ENCODE data around the gene NEO1. TPM values are rescaled to one million over a fixed set of nuclear protein-coding genes. Genes with fewer than 3 reads are reported as not detected.
"Not testable (repeated sequence)": the region's sequence is repeated elsewhere in the genome, so short reads cannot be mapped to it uniquely, and the experiment has no call there.

The NEO1 gene
- total RNA-seq, 2 experiments from 2014 or later = 3.4 to 6.3 TPM

DNA sequence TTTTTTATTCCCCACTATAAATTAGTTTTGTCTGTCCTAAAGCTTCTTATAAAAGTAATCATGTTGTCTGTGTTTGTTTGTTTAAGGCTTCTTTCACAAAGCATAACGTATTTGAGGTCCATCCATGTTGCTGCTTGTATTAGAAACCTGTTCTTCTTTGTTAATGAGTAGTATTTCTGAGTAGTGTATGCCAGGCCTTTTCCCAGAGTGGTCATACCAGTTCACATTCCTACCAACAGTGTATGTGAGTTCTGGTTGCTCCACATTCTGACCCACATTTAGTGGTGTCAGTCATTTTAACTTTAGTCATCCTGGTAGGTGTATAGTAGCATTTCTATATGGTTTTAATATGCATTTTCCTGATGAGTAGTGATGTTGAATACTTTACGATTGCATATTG, 98.6 kb downstream of the NEO1 start:
- no peak overlapping the region for H3K4me3 Mint-ChIP-seq
- POLR2A ChIA-PET = no interaction called here
- ATAC-seq (ENCODE audit: low read depth) (no peak), DNase-seq (no peak)
- peaks cover 3% of the 10 kb centered on the region for H3K27me3 Mint-ChIP-seq
- peaks cover 14% of the 10 kb centered on the region for H3K9me3 Mint-ChIP-seq
- no peaks in the 10 kb centered on the region for H3K4me1 Mint-ChIP-seq
- no peak overlapping the region for H3K27ac Mint-ChIP-seq
- H3K36me3 Mint-ChIP-seq = peaks cover 9% of the 10 kb centered on the region

DNA sequence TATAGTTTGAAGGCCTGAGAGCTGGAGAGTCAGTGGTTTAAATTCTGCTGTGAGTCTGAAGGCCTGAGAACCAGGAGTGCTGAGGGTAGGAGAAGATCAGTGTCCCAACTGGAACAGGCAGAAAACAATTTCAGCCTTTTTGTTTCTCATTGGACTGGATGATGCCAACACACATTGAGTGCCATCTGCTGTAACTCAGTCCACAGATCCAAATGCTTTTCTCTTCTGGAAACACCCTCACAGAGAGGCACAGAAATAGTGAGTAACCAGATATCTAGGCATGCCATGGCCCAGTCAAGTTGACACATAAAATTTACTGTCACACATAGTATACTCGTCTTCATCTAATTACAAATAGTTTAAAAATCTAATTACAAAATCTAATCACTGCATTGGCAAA, 100.8 kb downstream of the NEO1 start:
- Mint-ChIP-seq H3K27ac (no peak overlapping the region), H3K9me3 (peaks cover 20% of the 10 kb centered on the region), H3K4me3 (no peak overlapping the region), H3K4me1 (no peaks in the 10 kb centered on the region), H3K36me3 (peaks cover 10% of the 10 kb centered on the region), H3K27me3 (peaks cover 3% of the 10 kb centered on the region)
- POLR2A ChIA-PET = no interaction called here
- DNase-seq = no peak
- ATAC-seq (ENCODE audit: low read depth) = no peak

DNA sequence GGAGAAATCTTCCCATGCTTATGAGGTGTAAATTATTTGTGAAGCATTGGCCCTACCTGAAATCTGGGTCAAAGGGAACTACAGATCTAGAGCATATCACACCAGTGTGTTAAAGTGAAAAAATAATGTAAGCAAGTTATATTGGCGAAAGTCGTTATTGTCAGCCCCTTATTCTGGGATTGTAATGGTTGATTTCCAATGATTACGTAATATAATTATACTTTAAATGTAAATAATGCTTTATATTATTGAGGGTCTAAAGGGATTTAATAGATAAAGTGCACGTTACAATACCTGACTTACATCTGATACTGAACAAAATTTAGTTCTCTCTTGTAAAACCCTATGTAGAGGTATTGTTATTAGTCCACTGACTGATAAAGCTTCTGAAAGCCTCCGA, 101.2 kb downstream of the NEO1 start:
- no peak for DNase-seq
- Mint-ChIP-seq H3K4me3 (no peak overlapping the region), H3K4me1 (no peaks in the 10 kb centered on the region), H3K27ac (no peak overlapping the region), H3K9me3 (peaks cover 20% of the 10 kb centered on the region), H3K27me3 (peaks cover 3% of the 10 kb centered on the region), H3K36me3 (peaks cover 10% of the 10 kb centered on the region)
- POLR2A ChIA-PET = no interaction called here
- ATAC-seq (ENCODE audit: low read depth) = no peak

DNA sequence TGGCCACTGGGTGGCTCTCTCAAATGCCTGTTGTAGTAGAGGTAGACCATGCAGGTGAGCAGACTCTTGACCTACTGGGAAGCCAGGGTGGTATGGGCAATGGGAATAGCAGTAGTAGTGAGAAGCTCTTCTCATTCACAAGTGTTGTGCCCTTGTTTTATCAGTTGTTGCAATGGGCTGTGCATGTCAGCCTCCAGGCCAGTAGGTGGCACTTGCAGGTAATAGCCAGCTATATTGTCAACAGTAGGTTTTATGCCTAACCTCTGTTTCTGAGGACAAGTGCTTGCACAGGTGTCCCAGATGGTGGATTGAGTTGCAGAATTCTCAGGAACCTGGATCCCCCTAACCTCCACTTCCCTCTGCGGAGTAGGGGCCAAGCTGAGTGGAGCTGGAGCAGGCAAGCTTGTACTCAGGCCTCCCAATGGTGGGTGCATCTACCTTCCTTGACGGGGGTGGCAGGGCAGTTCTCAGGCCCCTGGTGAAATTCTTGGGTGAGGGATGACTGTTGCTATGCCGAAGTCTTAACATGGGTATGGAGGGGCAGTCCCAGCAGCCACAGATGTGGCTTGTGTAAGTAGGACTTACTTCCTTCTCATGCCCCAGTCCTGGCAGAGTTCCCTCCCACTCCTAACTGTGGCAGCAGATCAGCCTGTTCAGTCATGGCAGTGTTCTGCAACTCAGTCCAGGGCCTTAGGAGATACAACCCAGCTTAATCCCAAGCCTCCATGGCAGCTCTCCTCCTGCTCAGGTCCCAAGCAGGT, 104.3 kb downstream of the NEO1 start:
- Mint-ChIP-seq H3K27me3 (no peaks in the 10 kb centered on the region), H3K4me1 (no peaks in the 10 kb centered on the region), H3K36me3 (peaks cover 4% of the 10 kb centered on the region), H3K9me3 (peaks cover 14% of the 10 kb centered on the region), H3K27ac (no peak overlapping the region), H3K4me3 (no peak overlapping the region)
- POLR2A ChIA-PET = no interaction called here
- ATAC-seq (ENCODE audit: low read depth) (no peak), DNase-seq (no peak)

DNA sequence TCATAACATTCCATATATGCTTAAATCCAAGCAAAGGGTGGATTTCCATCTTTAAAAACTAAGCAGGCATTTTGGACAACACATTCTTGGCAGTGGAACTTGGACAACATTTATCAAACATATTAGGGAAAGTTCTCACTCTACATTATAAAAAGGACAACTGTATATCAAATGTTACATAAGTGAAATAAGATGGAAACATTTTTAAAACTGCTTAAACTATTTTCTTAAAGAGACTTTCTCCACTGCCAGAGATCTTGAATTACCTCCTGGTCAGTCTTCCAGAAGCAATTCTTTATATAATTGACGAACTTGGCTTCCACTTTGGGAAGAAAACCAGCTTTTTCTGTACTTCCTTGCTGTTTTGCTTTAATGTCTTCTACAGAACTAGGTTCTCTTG, 109.3 kb downstream of the NEO1 start:
- POLR2A ChIA-PET = no interaction called here
- peaks cover 6% of the 10 kb centered on the region for H3K36me3 Mint-ChIP-seq
- H3K27me3 Mint-ChIP-seq = no peaks in the 10 kb centered on the region
- ATAC-seq (ENCODE audit: low read depth) (no peak), DNase-seq (no peak)
- H3K4me1 Mint-ChIP-seq = no peaks in the 10 kb centered on the region
- no peak overlapping the region for H3K4me3 Mint-ChIP-seq
- no peak overlapping the region for H3K27ac Mint-ChIP-seq
- peaks cover 8% of the 10 kb centered on the region for H3K9me3 Mint-ChIP-seq

DNA sequence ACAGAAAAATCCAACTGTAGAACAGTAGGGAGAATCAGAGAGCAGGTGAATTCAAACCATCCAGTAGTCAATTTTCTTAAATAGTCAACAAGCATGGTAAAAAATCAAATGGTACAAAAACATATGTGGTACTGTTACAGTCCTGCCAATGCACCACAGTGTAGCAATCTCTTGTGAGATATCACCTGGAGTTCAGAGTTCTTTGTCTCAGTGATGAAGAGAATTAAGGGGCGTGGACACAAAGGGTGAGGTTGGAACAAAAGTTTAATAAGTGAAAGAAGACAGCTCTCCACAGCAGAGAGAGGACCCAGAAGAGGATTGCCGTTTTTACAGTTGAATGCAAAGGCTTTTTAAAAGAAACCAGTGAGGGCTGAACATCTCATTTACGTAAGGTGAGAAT, 113.2 kb downstream of the NEO1 start:
- no peaks in the 10 kb centered on the region for H3K4me1 Mint-ChIP-seq

DNA sequence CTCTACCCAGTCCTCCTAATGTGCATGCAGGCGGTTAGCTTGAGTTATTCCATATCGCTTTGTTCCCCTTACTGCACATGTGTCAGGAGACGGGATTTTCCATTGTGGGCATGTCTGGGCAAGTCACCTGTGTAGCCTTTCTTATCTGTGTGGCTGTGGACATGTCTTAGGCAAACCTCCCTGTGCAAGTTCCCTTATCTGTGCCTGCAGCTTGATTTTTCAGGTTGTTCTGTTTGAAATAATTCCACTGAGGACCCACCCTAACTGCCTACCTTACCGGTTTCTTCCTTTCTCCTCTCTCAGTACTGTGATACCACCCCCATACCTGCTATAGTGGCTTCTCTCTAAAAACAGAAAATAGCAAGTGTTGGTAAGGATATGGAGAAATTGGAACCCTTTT, 113.6 kb downstream of the NEO1 start:
- Mint-ChIP-seq H3K27me3 (no peaks in the 10 kb centered on the region), H3K9me3 (peaks cover 6% of the 10 kb centered on the region), H3K36me3 (peaks cover 4% of the 10 kb centered on the region), H3K27ac (no peak overlapping the region), H3K4me3 (no peak overlapping the region), H3K4me1 (no peaks in the 10 kb centered on the region)
- POLR2A ChIA-PET = no interaction called here
- ATAC-seq (ENCODE audit: low read depth) (no peak), DNase-seq (no peak)

More for the DNA sequence above, 113.2 kb downstream of the NEO1 start:
- Mint-ChIP-seq H3K27me3 (no peaks in the 10 kb centered on the region), H3K4me3 (no peak overlapping the region), H3K27ac (no peak overlapping the region), H3K36me3 (peaks cover 4% of the 10 kb centered on the region), H3K9me3 (peaks cover 6% of the 10 kb centered on the region)
- no peak for ATAC-seq (ENCODE audit: low read depth)
- DNase-seq = no peak
- POLR2A ChIA-PET = no interaction called here

DNA sequence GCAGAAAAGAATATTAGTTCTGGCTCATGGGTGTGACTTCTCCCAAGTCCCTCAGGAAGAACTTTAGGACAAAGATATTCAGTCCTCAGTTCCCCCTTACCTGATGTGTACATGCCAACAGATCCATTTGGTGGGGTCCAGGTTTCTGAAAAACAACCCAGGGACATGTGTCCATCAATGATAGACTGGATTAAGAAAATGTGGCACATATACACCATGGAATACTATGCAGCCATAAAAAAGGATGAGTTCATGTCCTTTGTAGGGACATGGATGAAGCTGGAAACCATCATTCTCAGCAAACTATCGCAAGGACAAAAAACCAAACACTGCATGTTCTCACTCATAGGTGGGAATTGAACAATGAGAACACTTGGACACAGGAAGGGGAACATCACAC, 114.4 kb downstream of the NEO1 start:
- DNase-seq; POLR2A ChIA-PET; H3K27ac Mint-ChIP-seq; H3K9me3 Mint-ChIP-seq; H3K4me1 Mint-ChIP-seq; ATAC-seq (ENCODE audit: low read depth); H3K4me3 Mint-ChIP-seq; H3K36me3 Mint-ChIP-seq; H3K27me3 Mint-ChIP-seq: not testable (repeated sequence)

DNA sequence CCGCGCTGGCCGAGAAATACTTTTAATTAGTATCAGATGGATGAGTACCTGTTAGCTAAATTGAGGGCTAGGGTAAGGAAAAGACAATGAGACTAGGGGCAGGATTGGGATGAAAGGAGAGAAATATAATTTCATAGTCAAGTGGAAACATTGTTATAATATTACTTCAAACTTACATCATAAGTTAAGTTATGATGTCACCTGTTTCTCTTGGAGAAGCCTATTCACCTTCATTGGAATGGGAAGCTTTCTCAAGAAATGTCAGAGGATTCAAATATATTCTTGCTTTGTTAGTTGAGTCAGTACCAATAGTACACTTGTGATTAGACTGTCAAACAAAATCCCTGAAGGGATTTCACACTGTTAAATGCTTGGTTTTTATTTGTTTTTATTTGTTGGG, 116.2 kb downstream of the NEO1 start:
- Mint-ChIP-seq H3K36me3 (peaks cover 4% of the 10 kb centered on the region), H3K27me3 (no peaks in the 10 kb centered on the region), H3K27ac (no peak overlapping the region), H3K4me1 (no peaks in the 10 kb centered on the region), H3K4me3 (no peak overlapping the region), H3K9me3 (peaks cover 6% of the 10 kb centered on the region)
- DNase-seq (no peak), ATAC-seq (ENCODE audit: low read depth) (no peak)
- POLR2A ChIA-PET = interaction anchor here (0.5 to 0.6 kb wide), 2 partner anchors 33 to 266 kb away, joined by 3 to 4 read pairs; no protein-coding TSS in a partner anchor

DNA sequence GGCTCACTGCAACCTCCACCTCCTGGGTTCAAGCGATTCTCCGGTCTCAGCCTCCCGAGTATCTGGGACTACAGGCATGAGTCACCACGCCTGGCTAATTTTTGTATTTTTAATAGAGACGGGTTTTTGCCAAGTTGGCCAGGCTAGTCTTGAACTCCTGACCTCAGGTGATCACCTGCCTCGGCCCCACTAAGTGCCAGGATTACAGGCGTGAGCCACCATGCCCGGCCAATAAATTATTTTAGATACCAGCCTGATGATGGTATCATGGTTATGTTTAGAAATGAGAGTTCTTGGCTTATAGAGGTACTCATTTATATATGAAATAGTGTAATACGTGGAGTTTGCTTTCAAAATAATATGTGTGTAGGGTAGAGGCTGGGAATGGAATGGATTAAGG, 119.4 kb downstream of the NEO1 start:
- Mint-ChIP-seq H3K4me1 (no peaks in the 10 kb centered on the region), H3K36me3 (no peaks in the 10 kb centered on the region), H3K4me3 (no peak overlapping the region), H3K27ac (no peak overlapping the region), H3K9me3 (no peaks in the 10 kb centered on the region), H3K27me3 (no peaks in the 10 kb centered on the region)
- POLR2A ChIA-PET = no interaction called here
- no peak for DNase-seq
- ATAC-seq (ENCODE audit: low read depth) = no peak

DNA sequence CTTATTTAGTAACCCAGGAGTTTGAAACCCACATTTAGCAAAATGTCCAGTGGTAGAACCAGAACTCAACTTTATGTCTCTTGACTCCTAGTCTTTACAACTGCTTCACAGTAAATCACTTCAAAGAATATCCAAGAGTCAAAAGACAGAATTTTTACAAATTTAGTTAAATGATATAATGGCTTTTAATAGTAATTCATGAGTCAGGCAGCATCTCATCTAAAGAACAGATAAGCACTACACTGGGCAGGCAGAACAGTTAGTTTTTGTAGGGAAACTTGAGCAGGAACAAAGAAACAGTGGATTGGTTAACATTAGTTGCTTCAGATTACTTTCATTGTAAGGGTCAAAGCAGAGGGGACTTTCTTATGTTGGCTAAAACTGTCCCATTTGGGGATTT, 120.2 kb downstream of the NEO1 start:
- Mint-ChIP-seq H3K36me3 (no peaks in the 10 kb centered on the region), H3K9me3 (no peaks in the 10 kb centered on the region), H3K27me3 (no peaks in the 10 kb centered on the region), H3K4me1 (no peaks in the 10 kb centered on the region), H3K4me3 (no peak overlapping the region), H3K27ac (no peak overlapping the region)
- DNase-seq (no peak), ATAC-seq (ENCODE audit: low read depth) (no peak)
- POLR2A ChIA-PET = no interaction called here

DNA sequence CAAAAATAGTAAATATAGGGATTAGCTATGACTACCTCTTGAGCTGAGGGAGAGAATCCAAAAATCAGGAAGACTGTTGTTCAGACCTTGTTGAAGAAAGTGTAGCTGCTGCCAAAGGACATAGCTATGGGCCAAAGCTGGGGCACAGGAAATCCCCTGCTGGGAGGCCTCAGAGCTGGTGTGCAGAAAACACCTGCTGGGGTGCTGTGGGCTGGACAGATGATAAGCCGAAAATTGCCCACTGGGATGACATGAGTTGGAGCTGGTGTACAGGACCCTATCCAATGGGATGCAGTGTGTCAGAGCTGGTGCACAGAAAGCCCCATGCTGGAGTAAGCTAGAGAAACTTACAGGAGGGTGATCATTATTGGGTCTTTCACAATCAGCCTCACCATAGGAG, 121.9 kb downstream of the NEO1 start:
- H3K27me3 Mint-ChIP-seq = no peaks in the 10 kb centered on the region
- H3K4me3 Mint-ChIP-seq = no peak overlapping the region
- no peaks in the 10 kb centered on the region for H3K4me1 Mint-ChIP-seq
- no peaks in the 10 kb centered on the region for H3K9me3 Mint-ChIP-seq
- POLR2A ChIA-PET = no interaction called here
- no peaks in the 10 kb centered on the region for H3K36me3 Mint-ChIP-seq
- ATAC-seq (ENCODE audit: low read depth) (no peak), DNase-seq (no peak)
- H3K27ac Mint-ChIP-seq = no peak overlapping the region

DNA sequence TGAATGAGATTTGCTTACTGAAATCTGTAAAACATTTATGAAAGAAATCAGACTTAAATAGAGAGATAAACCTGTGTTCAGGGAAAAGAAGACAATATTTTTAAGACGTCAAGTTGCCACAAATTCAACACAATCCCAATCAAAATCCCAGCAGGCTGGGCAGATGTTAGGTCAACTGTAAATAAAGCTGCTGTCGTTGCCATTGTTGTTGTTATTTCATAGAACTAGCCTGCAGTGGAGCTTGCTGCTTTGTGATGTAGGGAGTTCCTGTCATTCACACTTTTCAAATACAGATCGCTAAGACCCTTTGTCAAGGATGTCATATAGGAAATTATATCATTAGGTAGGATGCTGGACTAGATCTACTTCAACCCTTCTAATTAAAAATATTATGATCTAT, 123.1 kb downstream of the NEO1 start:
- H3K27me3 Mint-ChIP-seq = no peaks in the 10 kb centered on the region
- no peak overlapping the region for H3K27ac Mint-ChIP-seq
- H3K4me1 Mint-ChIP-seq = no peaks in the 10 kb centered on the region
- POLR2A ChIA-PET = no interaction called here
- DNase-seq (no peak), ATAC-seq (ENCODE audit: low read depth) (no peak)
- H3K9me3 Mint-ChIP-seq = no peaks in the 10 kb centered on the region
- no peaks in the 10 kb centered on the region for H3K36me3 Mint-ChIP-seq
- no peak overlapping the region for H3K4me3 Mint-ChIP-seq

DNA sequence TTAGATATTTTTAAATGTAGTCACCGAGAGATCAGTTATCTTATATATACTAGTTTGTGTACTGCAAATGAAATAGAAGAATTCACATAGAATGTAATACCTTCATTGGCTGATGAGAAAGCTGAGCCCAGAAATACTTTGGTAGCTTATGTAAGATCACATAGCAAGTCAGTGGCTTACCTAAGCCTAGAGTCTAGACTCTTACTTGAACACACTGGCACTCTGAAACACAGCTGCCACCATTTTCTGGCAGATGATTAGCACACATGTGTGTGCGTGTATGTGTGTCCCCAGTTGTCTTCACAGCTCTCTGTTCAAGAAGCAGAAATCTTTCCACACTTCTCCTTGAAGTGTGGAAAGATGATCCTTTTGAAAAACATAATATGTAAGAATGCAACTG, 124.3 kb downstream of the NEO1 start:
- Mint-ChIP-seq H3K27me3 (no peaks in the 10 kb centered on the region), H3K36me3 (peaks cover 1% of the 10 kb centered on the region), H3K27ac (no peak overlapping the region), H3K4me3 (no peak overlapping the region), H3K4me1 (no peaks in the 10 kb centered on the region), H3K9me3 (peaks cover 3% of the 10 kb centered on the region)
- no peak for DNase-seq
- POLR2A ChIA-PET = no interaction called here
- no peak for ATAC-seq (ENCODE audit: low read depth)

DNA sequence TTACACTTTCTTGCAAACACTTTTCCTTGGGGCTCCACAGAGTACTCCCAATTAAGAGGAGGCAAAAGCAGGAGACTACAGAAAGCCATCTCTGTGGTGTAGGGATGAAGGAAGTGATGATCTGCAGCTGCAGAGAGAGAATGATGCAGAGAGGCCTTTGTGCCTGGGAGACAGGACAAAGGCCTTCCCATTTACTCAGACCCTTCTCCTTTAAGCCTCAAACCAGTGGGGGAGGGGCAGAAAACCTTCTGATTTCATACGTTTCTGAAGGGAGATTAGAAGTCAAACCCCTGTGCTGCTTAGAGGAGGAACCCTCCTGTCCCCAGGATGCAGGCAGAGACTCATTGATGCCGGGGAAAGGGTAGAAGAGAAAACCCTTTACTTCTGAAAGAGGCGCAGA, 130.8 kb downstream of the NEO1 start:
- peaks cover 12% of the 10 kb centered on the region for H3K9me3 Mint-ChIP-seq
- ATAC-seq (ENCODE audit: low read depth) (no peak), DNase-seq (no peak)
- H3K27me3 Mint-ChIP-seq = no peaks in the 10 kb centered on the region
- no peak overlapping the region for H3K4me3 Mint-ChIP-seq
- POLR2A ChIA-PET = no interaction called here
- H3K27ac Mint-ChIP-seq = no peak overlapping the region
- H3K4me1 Mint-ChIP-seq = no peaks in the 10 kb centered on the region
- H3K36me3 Mint-ChIP-seq = peaks cover 1% of the 10 kb centered on the region

Measured in activated naive CD8-positive, alpha-beta T cell treated with anti-CD3 and anti-CD28 coated beads, Interleukin-2, amount 10 ng/mL, durations not matched to agents 7 days and 5 days (primary cell).